A673 (cell line): ENCODE data around the gene MYLK. TPM values are rescaled to one million over a fixed set of nuclear protein-coding genes. Genes with fewer than 3 reads are reported as not detected.

Source experiments
- BruUV-seq: library from RNA; stranded (reverse); fragments of 400-500 nt; replicated peaks from 2 replicates; lab custom pipeline; 2021; lab: Mats Ljungman, UMichigan
- CTCF ChIA-PET: fragments of 300-600 bp; sonication (Branson Sonifier 250); formaldehyde crosslinking; loops from one replicate; lab custom pipeline; 2022; ENCODE audit warnings: antibody characterized with exemption; lab: Charles Lee
- POLR2A ChIA-PET: fragments of 300-600 bp; sonication (Branson Sonifier 250); formaldehyde crosslinking; loops from one replicate; lab custom pipeline; 2022; ENCODE audit warnings: antibody characterized with exemption; ENCODE audit not compliant: low non-redundant PET; lab: Charles Lee
- DNase-seq: peaks from one replicate; pipeline ENCODE4 v3.0.0-alpha.2; 2015; ENCODE audit warnings: low spot score
- H3K27ac ChIP-seq: fragments of 200-600 bp; sonication (generic); 2 replicates; pipeline ENCODE4 v1.5.1; 2016; ENCODE audit warnings: mixed run types, low read depth, mild to moderate bottlenecking, mixed read lengths, antibody characterized with exemption, low read length; ENCODE audit not compliant: poor library complexity, severe bottlenecking
- H3K27me3 ChIP-seq: fragments of 200-600 bp; sonication (generic); replicated peaks from 2 replicates; pipeline ENCODE4 v1.6.1; 2017; ENCODE audit warnings: mixed run types, low read depth, mild to moderate bottlenecking, mixed read lengths, antibody characterized with exemption, low read length; ENCODE audit not compliant: insufficient read depth, poor library complexity
- H3K36me3 ChIP-seq: fragments of 200-600 bp; sonication (generic); 2 replicates; pipeline ENCODE4 v1.6.1; 2016; ENCODE audit warnings: mixed run types, mild to moderate bottlenecking, mixed read lengths, antibody characterized with exemption, low read length; ENCODE audit not compliant: insufficient read depth, poor library complexity, severe bottlenecking
- H3K4me1 ChIP-seq: fragments of 200-600 bp; sonication (generic); 2 replicates; pipeline ENCODE4 v1.6.1; 2017; ENCODE audit warnings: mixed run types, mild to moderate bottlenecking, mixed read lengths, antibody characterized with exemption, low read length; ENCODE audit not compliant: insufficient read depth, poor library complexity, severe bottlenecking
- H3K4me3 ChIP-seq: fragments of 200-600 bp; sonication (generic); 2 replicates; pipeline ENCODE4 v1.5.1; 2016; ENCODE audit warnings: low read depth, mixed run types, mild to moderate bottlenecking, mixed read lengths, low read length; ENCODE audit not compliant: poor library complexity, severe bottlenecking
- H3K9me3 ChIP-seq: fragments of 200-600 bp; sonication (generic); 2 replicates; pipeline ENCODE4 v1.6.1; 2016; ENCODE audit warnings: mixed run types, low read depth, mild to moderate bottlenecking, mixed read lengths, antibody characterized with exemption, low read length; ENCODE audit not compliant: poor library complexity, severe bottlenecking
- CTCF ChIP-seq: fragments of 300-800, 200-600 bp; sonication (generic); conservative IDR thresholded peaks from 2 replicates; pipeline ENCODE4 v1.5.1; 2017; ENCODE audit warnings: low read depth, mild to moderate bottlenecking, antibody characterized with exemption, low read length, moderate library complexity, mixed read lengths
- EZH2 ChIP-seq: fragments of 200-600 bp; sonication (generic); IDR thresholded peaks from 2 replicates; pipeline ENCODE4 v1.6.1; 2017; ENCODE audit warnings: borderline replicate concordance, low read depth, mild to moderate bottlenecking, mixed read lengths, antibody characterized with exemption, low read length; ENCODE audit not compliant: poor library complexity, severe bottlenecking
- intact Hi-C: fragments of 100-400 bp; cut with micrococcal nuclease; formaldehyde crosslinking; loops from one replicate; pipeline ENCODE4 v1.10.0; 2022; ENCODE audit not compliant: unreplicated experiment
- total RNA-seq: library from RNA; stranded (reverse); gene quantifications from 2 replicates; pipeline ENCODE4 v1.2.3, GENCODE V29; 2021

The MYLK gene
- total RNA-seq, 1 experiment from 2014 or later, result 3.9 TPM

DNA sequence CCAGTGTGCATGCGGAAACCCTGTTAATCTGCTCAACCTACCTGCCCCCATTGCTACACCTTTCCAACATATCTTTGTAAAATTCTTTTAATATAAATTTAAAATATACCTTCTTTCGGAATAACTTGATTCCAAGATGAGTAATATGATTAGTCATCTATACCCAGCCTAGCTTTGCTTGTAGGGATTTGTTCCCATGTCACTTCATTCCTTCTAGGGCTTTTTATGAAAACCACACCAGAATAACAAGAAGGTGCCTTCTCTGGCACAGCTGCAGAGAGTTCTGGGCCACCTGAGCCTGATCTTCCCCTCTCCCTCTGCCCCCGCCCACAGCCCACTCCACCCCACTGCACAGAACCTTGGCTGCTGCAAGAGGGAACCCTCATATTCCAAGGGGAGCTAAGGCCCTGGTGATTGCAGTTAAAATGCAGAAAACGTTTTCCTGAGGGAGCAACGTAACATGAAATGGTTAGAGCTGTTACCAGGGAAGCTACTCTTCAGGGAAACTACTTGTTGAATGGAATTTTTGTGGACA lies 260.7 kb downstream of the MYLK start:
- H3K27ac ChIP-seq, result no peak overlapping the region
- no peak for DNase-seq
- TF ChIP-seq EZH2, result no peak
- no peaks in the 10 kb centered on the region for H3K9me3 ChIP-seq
- no TSS peak for BruUV-seq
- H3K27me3 ChIP-seq, result no peaks in the 10 kb centered on the region
- CTCF ChIA-PET, result no interaction called here
- intact Hi-C loops, result no loop called here
- peaks cover 11% of the 10 kb centered on the region for H3K4me1 ChIP-seq
- POLR2A ChIA-PET, result no interaction called here
- no peak overlapping the region for H3K4me3 ChIP-seq
- H3K36me3 ChIP-seq, result no peaks in the 10 kb centered on the region

GRCh38 chr3:123622766-123623165 lies 261.4 kb downstream of the MYLK start:
- intact Hi-C loops, result no loop called here
- Histone ChIP-seq H3K9me3 (no peaks in the 10 kb centered on the region), H3K4me3 (no peak overlapping the region), H3K27ac (no peak overlapping the region), H3K4me1 (peaks cover 13% of the 10 kb centered on the region), H3K27me3 (no peaks in the 10 kb centered on the region), H3K36me3 (no peaks in the 10 kb centered on the region)
- TF ChIP-seq CTCF (no peak), EZH2 (no peak)
- no TSS peak for BruUV-seq
- DNase-seq, result no peak
- ChIA-PET CTCF (no interaction called here), POLR2A (no interaction called here)

DNA sequence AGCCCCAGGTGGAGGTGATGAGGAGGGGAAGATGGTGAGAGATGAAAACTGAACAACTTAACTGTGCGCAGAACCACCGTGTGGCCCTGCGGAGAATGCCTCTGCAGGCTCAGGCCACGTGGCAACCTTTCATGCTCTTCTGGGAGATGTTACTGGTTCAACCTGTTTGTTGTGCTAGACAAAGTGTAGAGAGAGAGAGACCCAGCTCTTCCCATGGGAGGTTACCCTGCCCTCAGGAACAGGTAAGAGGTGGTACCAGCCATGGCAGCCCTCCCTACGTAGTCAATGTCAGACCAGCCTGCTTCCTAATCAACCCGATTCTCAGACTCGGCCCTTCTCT lies 262.3 kb downstream of the MYLK start:
- DNase-seq, result no peak
- H3K4me3 ChIP-seq, result no peak overlapping the region
- ChIA-PET POLR2A (no interaction called here), CTCF (no interaction called here)
- intact Hi-C loops, result no loop called here
- BruUV-seq, result no TSS peak
- H3K9me3 ChIP-seq, result no peaks in the 10 kb centered on the region
- H3K27me3 ChIP-seq, result no peaks in the 10 kb centered on the region
- H3K27ac ChIP-seq, result no peak overlapping the region
- peaks cover 13% of the 10 kb centered on the region for H3K4me1 ChIP-seq
- TF ChIP-seq CTCF (no peak), EZH2 (no peak)
- no peaks in the 10 kb centered on the region for H3K36me3 ChIP-seq

DNA sequence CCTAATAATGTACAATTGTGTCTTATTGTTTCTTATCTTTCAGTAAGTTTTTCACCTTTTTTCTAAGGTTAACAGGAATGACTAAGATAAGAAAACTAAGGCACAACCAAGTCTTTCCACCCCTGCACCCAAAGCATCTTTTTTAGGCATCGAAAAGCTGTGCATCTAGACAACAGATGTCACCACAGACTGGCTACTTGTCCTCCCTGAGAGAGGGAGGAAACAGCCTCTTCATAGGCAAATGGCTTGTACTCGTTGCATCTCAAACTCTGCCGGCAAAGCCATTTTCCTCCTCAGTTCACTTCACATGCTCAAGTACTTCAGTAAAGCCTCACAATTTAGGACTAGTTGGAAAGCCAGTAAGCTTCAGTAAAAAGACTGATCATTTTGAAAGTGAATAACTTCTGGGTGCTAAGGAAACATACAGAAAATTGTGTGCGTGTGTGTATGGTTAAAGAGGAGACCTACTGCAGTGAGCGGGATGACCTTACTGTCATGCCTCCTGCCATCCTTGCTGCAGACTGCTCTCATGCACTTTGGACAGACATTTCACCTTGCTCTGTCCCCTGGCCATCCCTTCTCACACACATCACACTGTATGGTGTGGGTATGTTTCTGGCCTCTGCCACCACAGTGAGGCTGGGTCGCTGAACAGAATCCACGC lies 262.8 kb downstream of the MYLK start:
- no peak for DNase-seq
- H3K27ac ChIP-seq, result no peak overlapping the region
- no peak for TF ChIP-seq CTCF
- TF ChIP-seq EZH2, result no peak
- CTCF ChIA-PET, result no interaction called here
- no peak overlapping the region for H3K4me3 ChIP-seq
- H3K9me3 ChIP-seq, result no peaks in the 10 kb centered on the region
- H3K4me1 ChIP-seq, result peaks cover 13% of the 10 kb centered on the region
- POLR2A ChIA-PET, result no interaction called here
- no peaks in the 10 kb centered on the region for H3K36me3 ChIP-seq
- H3K27me3 ChIP-seq, result no peaks in the 10 kb centered on the region
- intact Hi-C loops, result no loop called here
- no TSS peak for BruUV-seq
